GM12864 (cell line): ENCODE data around the gene PHF24.
"Not testable (repeated sequence)": the region's sequence is repeated elsewhere in the genome, so short reads cannot be mapped to it uniquely, and the experiment has no call there.

Experiments
- DNase-seq: peaks from one replicate; pipeline ENCODE4 v3.0.0-alpha.2; 2011; ENCODE audit warnings: low read depth
- H3K4me3 ChIP-seq: 2 replicates; pipeline ENCODE4 v1.5.1; 2011; ENCODE audit warnings: mild to moderate bottlenecking, low read depth, low read length, control low read depth
- TF ChIP-seq, protein P1 (sequence below): IDR thresholded peaks from 2 replicates; pipeline ENCODE4 v1.5.1; 2011; ENCODE audit warnings: low read depth, mild to moderate bottlenecking, moderate library complexity, low read length, control low read depth, inconsistent platforms; ENCODE audit errors: missing control alignments

Gene PHF24

GRCh38 chr9:34957492-34958410, at the start of gene PHF24:
PHF24 (plus strand) TSS chr9:34958285; CDS start chr9:34971299, 13,014 bp downstream.
- no peak within 1 kb of the TSS for H3K4me3 ChIP-seq
- DNase-seq = no peak
- TF ChIP-seq, protein P1, sequence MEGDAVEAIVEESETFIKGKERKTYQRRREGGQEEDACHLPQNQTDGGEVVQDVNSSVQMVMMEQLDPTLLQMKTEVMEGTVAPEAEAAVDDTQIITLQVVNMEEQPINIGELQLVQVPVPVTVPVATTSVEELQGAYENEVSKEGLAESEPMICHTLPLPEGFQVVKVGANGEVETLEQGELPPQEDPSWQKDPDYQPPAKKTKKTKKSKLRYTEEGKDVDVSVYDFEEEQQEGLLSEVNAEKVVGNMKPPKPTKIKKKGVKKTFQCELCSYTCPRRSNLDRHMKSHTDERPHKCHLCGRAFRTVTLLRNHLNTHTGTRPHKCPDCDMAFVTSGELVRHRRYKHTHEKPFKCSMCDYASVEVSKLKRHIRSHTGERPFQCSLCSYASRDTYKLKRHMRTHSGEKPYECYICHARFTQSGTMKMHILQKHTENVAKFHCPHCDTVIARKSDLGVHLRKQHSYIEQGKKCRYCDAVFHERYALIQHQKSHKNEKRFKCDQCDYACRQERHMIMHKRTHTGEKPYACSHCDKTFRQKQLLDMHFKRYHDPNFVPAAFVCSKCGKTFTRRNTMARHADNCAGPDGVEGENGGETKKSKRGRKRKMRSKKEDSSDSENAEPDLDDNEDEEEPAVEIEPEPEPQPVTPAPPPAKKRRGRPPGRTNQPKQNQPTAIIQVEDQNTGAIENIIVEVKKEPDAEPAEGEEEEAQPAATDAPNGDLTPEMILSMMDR = no peak

DNA sequence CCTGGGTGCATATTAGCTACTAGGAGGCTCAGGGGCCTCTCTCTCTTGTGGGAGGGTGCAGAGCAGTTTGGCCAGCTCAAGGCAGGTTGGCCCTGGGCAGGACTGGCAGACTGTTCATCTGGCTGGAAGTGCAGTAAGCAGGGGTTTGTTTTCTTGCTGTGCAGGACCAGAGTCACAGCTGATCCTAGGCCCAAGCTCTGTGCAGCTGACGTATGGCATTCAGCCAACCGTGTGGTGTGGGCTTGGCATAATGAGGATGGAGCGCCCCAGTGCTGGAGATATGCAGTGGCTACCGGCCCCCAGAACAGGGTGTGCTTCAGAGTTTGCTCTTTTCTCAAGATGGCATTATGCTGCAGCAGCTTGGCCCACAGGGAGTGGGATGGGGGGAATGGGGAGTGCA, 31.0 kb upstream of the PHF24 start:
- no peak overlapping the region for H3K4me3 ChIP-seq
- no peak for DNase-seq
- TF ChIP-seq, protein P1 = no peak

- no peak overlapping the region for H3K4me3 ChIP-seq
- TF ChIP-seq, protein P1 = no peak
- DNase-seq = no peak
These were observed 29.2 kb upstream of the PHF24 start for GRCh38 chr9:34928921-34929320.

- TF ChIP-seq, protein P1 = peak; percentile 80
- no peak overlapping the region for H3K4me3 ChIP-seq
- peak; percentile 3 for DNase-seq
These were observed 28.5 kb upstream of the PHF24 start for GRCh38 chr9:34929506-34930102.

DNA sequence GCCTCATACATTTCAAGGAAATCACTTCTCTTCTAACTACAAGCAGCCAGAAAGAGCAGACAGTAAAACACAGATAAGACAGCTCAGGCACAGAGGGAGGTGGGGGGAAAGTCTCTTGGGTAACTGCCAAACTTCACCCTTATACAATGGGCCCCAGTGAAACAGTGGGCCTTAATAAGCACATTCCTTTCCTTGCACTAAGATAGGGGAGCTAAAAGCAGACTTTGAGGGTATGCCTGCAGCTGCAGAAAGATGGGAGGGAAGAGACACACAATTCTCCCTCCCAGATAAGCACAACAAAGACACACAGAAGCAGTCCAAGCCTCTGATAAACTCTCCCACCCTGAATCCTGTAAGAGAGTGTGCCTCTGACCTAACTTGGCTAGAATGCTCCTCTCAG, 18.1 kb upstream of the PHF24 start:
- not testable (repeated sequence) for H3K4me3 ChIP-seq, DNase-seq

- TF ChIP-seq, protein P1 = no peak
- H3K4me3 ChIP-seq = no peak overlapping the region
- DNase-seq = no peak
These were observed 9.6 kb upstream of the PHF24 start for GRCh38 chr9:34948451-34948850.

DNA sequence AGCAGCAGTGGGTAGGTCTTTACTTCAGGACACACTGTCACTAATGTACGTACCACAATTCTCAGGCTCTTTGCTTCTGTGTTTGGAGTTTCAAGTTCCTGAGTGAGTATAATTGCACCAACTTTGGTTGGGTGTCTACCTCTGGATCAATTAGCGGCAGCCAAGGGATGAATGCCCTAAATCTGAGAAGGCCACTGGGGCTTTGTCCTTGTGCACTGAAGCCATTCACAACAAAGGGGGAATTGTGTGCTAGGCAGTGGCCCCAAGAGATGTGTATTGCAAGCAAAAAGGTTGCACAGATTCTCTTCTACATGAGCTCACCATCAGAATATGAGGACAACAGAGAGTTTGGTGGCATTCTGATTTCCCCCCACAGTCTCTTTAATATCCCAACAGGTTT, 3.9 kb upstream of the PHF24 start:
- no peak overlapping the region for H3K4me3 ChIP-seq
- TF ChIP-seq, protein P1 = no peak
- no peak for DNase-seq

- not testable (repeated sequence) for DNase-seq, H3K4me3 ChIP-seq
These were observed 2.0 kb upstream of the PHF24 start for GRCh38 chr9:34956066-34956465.
